ENCODE measurements around the gene DYNLT3.
A peak's percentile ranks its signal among the peaks of the same experiment; 100 is the strongest.

DYNLT3 gene

GRCh38 chrX:37834937-37835336 lies 12.4 kb downstream of the DYNLT3 start:
- DNase-seq: no peak

- no peak for DNase-seq
Measured at GRCh38 chrX:37830371-37830770, 17.0 kb downstream of the DYNLT3 start.

DNA sequence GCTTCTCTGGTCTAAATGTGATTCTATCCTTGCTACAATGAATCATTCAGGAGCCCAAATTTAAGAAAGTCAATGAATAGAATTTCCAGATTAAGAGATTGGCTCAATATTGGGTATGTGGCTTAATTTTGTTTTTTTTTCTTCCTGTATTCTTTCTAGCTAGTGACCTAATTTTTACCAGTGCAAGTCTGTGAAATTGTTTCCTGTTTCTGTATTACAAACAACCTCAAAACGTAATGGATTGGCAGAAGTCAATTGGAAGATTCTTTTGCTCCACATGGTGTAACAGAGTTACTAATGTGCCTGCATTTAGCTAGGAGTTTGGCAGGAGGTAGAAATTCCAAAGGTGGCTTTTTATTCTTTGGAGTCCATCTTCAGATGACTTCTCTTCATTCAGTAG lies 17.6 kb downstream of the DYNLT3 start:
- DNase-seq: no peak

GRCh38 chrX:37825215-37825842 lies 22.0 kb downstream of the DYNLT3 start:
- peak; percentile 62 to 65 for DNase-seq

DNA sequence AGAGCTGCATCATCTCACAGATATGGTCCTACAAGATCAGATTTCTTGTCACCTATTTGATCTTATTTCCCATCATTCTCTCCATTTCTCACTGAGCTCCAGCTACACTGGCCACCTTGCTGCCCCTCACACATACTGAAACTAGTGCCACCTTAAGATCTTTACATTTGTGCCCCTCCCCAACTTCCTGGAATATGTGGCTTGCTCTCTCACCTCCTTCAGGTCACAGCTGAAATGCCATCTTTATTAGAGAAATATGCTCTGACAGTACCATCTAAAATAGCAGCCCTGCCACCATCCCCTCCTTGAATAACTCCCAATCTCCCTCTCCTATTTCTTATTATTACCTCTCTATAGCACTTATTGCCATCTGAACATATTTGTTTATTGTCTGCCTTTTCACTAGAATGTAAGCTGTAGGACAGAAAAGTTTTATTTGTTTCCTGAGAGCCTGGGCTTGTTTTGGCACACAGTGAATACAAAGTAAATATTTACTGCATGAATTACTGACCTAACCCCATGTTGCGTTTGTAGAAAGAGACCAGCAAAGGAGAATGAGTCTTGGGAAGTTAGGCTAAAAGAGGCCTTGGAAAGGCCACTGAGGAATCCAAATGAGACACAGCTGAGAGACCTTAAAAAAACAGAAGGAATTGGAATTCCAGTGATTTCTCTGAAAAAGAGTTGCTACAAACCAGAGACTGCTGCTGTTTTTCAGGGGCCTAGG lies 22.7 kb downstream of the DYNLT3 start:
- DNase-seq: no peak

- DNase-seq: no peak
Measured at GRCh38 chrX:37820646-37821045, 26.7 kb downstream of the DYNLT3 start.

GRCh38 chrX:37818031-37818430 lies 29.3 kb downstream of the DYNLT3 start:
- no peak for DNase-seq

- DNase-seq: no peak
Measured at GRCh38 chrX:37817579-37817978, 29.8 kb downstream of the DYNLT3 start.

GRCh38 chrX:37817176-37817575 lies 30.2 kb downstream of the DYNLT3 start:
- no peak for DNase-seq

DNA sequence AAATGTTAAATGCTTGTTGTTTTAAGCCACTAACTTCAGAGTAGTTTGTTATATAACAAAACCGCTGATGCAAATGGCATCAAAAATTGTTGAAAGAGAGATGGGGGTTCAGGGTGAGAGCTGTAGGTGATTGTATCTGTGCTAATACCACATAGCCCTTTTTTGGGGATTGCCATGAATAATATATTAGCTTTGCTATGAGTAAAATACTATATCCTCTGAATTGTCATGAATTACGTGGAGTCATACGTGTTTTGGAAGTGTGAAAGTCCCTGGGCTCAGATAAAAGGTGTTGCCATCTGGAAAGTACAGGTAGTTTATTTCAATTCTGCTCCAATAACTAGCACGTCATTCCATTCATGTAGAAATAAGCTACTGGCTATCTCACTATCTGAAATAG lies 30.6 kb downstream of the DYNLT3 start:
- no peak for DNase-seq

- DNase-seq: no peak
Measured at GRCh38 chrX:37815366-37815765, 32.0 kb downstream of the DYNLT3 start.

DNA sequence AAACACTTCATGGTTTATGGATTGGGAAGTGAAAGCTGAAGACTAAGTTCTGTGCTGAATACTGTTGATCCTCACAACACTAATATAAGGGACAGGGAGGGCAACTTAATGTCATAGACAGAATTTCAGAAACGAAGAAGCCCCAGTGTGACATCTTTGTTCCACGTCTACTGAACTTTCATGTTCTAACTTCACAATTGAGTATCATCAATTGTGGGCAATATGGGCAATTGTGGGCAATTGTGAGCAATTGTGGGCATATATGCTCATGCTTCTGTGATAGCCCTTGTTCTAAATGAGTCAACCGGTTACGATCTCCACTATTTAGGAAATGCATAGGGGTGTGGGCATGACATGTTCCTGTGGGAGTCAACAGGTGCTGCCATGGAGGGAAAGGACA lies 33.8 kb downstream of the DYNLT3 start:
- DNase-seq: no peak

DNA sequence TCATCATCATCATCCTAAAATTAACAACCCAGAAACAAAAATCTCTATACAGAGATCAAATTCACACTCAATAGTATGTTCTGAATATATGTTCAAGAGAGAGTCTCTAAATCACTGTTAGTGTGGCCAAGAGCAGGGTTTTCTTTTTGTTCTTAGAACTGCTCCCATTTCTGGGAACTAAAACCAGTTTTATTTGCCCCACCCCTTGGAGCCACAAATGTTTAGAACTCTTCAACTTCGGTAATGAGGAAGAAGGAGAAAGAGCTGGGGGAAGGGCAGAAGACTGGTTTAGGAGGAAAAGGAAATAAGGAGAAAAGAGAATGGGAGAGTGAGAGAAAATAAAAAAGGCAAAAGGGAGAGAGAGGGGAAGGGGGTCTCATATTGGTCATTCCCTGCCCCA lies 35.3 kb downstream of the DYNLT3 start:
- DNase-seq: no peak

DNA sequence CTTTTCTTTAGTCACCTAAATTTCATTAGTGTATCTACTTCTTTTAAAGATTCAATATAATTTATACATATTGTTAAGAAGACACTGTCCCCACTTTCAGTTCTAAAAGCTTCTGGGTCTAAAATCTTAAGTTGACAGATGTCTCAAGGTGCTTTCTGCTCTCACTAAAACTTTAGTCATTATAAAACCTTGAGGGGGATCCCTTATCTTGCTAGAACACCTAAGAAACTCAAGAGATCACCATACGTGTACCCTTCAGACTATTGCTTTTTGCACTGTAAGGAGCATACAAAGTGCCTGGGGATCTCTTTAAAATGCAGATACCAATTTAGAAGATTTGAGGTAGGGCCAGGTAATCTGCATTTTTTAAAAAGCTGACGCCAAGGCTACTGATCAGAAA lies 37.4 kb downstream of the DYNLT3 start:
- no peak for DNase-seq

- DNase-seq: no peak
Measured at GRCh38 chrX:37803057-37803456, 44.3 kb downstream of the DYNLT3 start.

DNA sequence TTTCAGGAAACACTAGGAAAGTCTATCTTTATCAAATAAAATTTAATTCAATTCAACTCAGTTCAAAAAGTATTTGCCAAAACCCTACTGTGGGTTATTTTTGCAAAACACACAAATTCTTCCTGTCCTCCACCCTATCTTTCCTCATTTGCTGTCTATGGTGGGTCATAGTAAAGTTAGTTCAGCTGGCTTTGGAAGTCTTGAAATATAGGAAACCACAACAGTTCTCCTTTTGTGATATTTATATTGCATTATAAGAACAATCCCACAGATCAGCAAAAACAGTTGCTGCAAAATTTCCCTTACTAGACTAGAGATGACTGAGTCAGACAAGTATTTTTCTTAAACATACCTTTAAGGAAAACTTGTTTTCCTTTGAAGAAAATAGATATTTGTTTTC lies 45.3 kb downstream of the DYNLT3 start:
- DNase-seq: no peak

DNA sequence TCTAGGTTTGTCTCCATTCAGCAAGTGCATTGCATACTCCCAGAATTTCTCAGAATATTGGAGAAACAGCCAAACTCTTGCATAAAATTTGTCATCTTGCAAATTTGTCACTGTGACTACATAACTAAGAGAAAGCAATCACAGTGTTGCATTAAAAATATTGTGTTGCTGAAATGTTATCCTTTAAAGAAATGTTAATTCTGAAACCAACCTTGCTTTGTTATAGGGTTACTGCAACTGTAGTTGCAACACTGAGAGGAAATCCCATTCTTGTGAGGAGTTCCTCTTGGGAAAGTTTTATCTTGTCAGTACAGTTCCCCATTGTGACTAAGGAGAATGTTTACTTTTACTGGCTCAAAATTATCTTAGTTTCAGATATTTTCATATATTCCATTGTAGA lies 46.7 kb downstream of the DYNLT3 start:
- no peak for DNase-seq

DNA sequence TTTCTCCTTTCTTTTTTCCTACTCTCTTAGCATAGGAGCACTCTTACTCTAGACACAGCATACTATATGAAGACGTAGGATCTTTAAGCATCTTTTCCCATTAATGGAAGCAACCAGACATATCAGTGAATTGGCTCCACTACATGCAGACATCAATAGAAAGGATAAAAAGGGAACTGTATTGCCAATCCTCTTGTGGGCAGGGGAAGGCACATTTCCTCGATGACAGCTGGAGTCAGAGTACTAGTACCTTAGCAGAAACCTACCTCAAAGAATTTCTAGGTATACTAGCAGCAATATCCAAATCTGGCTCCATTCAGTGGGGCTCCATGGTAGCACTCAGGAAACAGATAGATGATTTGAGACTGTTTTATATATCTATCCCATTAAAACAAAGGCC lies 47.4 kb downstream of the DYNLT3 start:
- DNase-seq: no peak

- no peak for DNase-seq
Measured at GRCh38 chrX:37796805-37797204, 50.6 kb downstream of the DYNLT3 start.

GRCh38 chrX:37796310-37796709 lies 51.1 kb downstream of the DYNLT3 start:
- no peak for DNase-seq
